ENCODE data around the gene TSTD1. TPM values are rescaled to one million over a fixed set of nuclear protein-coding genes. Genes with fewer than 3 reads are reported as not detected.

Gene TSTD1
- total and polyA plus RNA-seq, 8 donors, result 35.1 to 73.5 (median 45.7) TPM

- DNase-seq (peak in 1 of 4 donors; percentile 62), ATAC-seq (no peak)
- Histone ChIP-seq H3K36me3 (peaks cover 0 to 81% of the 10 kb centered on the region in 2 donors), H3K27me3 (peaks cover 0 to 9% of the 10 kb centered on the region in 2 donors), H3K9me3 (no peaks in the 10 kb centered on the region), H3K4me1 (peaks cover 0 to 25% of the 10 kb centered on the region in 2 donors), H3K4me3 (no peak overlapping the region), H3K27ac (no peak overlapping the region)
- no peak for TF ChIP-seq CTCF (IDR thresholded peaks at IDR 0.05)
- intact Hi-C loops (cut with DNase I), result no loop called here
Measured at GRCh38 chr1:161051219-161051618, 12.5 kb upstream of the TSTD1 start.

- H3K9me3 ChIP-seq, result no peaks in the 10 kb centered on the region
- H3K27ac ChIP-seq, result peak overlapping the region in 1 of 2 donors; percentile 99
- H3K4me3 ChIP-seq, result no peak overlapping the region
- intact Hi-C loops (cut with DNase I), result no loop called here
- no peak for ATAC-seq
- TF ChIP-seq CTCF (IDR thresholded peaks at IDR 0.05), result no peak
- H3K4me1 ChIP-seq, result peaks cover 7 to 30% of the 10 kb centered on the region in 2 donors
- H3K27me3 ChIP-seq, result no peaks in the 10 kb centered on the region
- peaks cover 0 to 63% of the 10 kb centered on the region in 2 donors for H3K36me3 ChIP-seq
- no peak for DNase-seq
Measured at GRCh38 chr1:161048949-161049722, 10.4 kb upstream of the TSTD1 start.

- ATAC-seq (no peak), DNase-seq (no peak)
- Histone ChIP-seq H3K4me1 (peaks cover 12 to 44% of the 10 kb centered on the region in 2 donors), H3K36me3 (peaks cover 0 to 53% of the 10 kb centered on the region in 2 donors), H3K27ac (peak overlapping the region; percentile 97 to 99), H3K4me3 (no peak overlapping the region), H3K27me3 (no peaks in the 10 kb centered on the region), H3K9me3 (no peaks in the 10 kb centered on the region)
- TF ChIP-seq CTCF (IDR thresholded peaks at IDR 0.05), result no peak
- intact Hi-C loops (cut with DNase I), result no loop called here
Measured at GRCh38 chr1:161047436-161048420, 9.0 kb upstream of the TSTD1 start.

GRCh38 chr1:161046605-161047228 lies 8.0 kb upstream of the TSTD1 start:
- H3K9me3 ChIP-seq, result no peaks in the 10 kb centered on the region
- ATAC-seq, result no peak
- peak overlapping the region in 1 of 2 donors; percentile 99 for H3K4me3 ChIP-seq
- intact Hi-C loops (cut with DNase I), result no loop called here
- H3K27ac ChIP-seq, result peak overlapping the region; percentile 97 to 99
- no peak for TF ChIP-seq CTCF (IDR thresholded peaks at IDR 0.05)
- DNase-seq, result no peak
- H3K36me3 ChIP-seq, result peaks cover 0 to 55% of the 10 kb centered on the region in 2 donors
- H3K27me3 ChIP-seq, result no peaks in the 10 kb centered on the region
- peaks cover 12 to 49% of the 10 kb centered on the region in 2 donors for H3K4me1 ChIP-seq
